HG02885 (cell line): ENCODE data around the gene NR1D1.
A peak's percentile ranks its signal among the peaks of the same experiment; 100 is the strongest.

Experiments used
- ATAC-seq: cut with Tn5 transposase; IDR thresholded peaks from one replicate; pipeline ENCODE4 v1.9.1; 2021; ENCODE audit warnings: mild to moderate bottlenecking; ENCODE audit not compliant: unreplicated experiment, poor library complexity

Gene NR1D1

GRCh38 chr17:40097931-40098845 lies 2.2 kb downstream of the NR1D1 start:
- ATAC-seq = no peak

GRCh38 chr17:40097087-40097486 lies 3.3 kb downstream of the NR1D1 start:
- no peak for ATAC-seq

- ATAC-seq = peak; percentile 32
Observed at GRCh38 chr17:40095944-40096791, 4.2 kb downstream of the NR1D1 start.

GRCh38 chr17:40095351-40095943 lies 4.9 kb downstream of the NR1D1 start:
- no peak for ATAC-seq

- ATAC-seq = no peak
Observed at GRCh38 chr17:40094874-40095273, 5.5 kb downstream of the NR1D1 start.

GRCh38 chr17:40093580-40094201 lies 6.7 kb downstream of the NR1D1 start:
- ATAC-seq = no peak

GRCh38 chr17:40093005-40093579 lies 7.3 kb downstream of the NR1D1 start:
- no peak for ATAC-seq

GRCh38 chr17:40092581-40092980 lies 7.8 kb downstream of the NR1D1 start:
- ATAC-seq = no peak

GRCh38 chr17:40091691-40092397 lies 8.5 kb downstream of the NR1D1 start:
- ATAC-seq = no peak

- no peak for ATAC-seq
Observed at GRCh38 chr17:40090237-40091119, 9.9 kb downstream of the NR1D1 start.

- no peak for ATAC-seq
Observed at GRCh38 chr17:40089077-40089895, 11.1 kb downstream of the NR1D1 start.

GRCh38 chr17:40087903-40088718 lies 12.3 kb downstream of the NR1D1 start:
- no peak for ATAC-seq

- no peak for ATAC-seq
Observed at GRCh38 chr17:40087049-40087794, 13.2 kb downstream of the NR1D1 start.

GRCh38 chr17:40086150-40087044 lies 14.0 kb downstream of the NR1D1 start:
- ATAC-seq = no peak

- ATAC-seq = no peak
Observed at GRCh38 chr17:40084477-40084876, 15.9 kb downstream of the NR1D1 start.
